HG03064 (cell line): ENCODE results near the gene SLC37A2.
"Not testable (repeated sequence)": the region's sequence is repeated elsewhere in the genome, so short reads cannot be mapped to it uniquely, and the experiment has no call there.

Experiments used
- ATAC-seq: cut with Tn5 transposase; IDR thresholded peaks from one replicate; pipeline ENCODE4 v1.9.1; 2021; ENCODE audit warnings: low read depth; ENCODE audit not compliant: unreplicated experiment

The SLC37A2 gene

GRCh38 chr11:125082611-125083311 is 19.7 kb downstream of the SLC37A2 start:
- ATAC-seq, result no peak

DNA sequence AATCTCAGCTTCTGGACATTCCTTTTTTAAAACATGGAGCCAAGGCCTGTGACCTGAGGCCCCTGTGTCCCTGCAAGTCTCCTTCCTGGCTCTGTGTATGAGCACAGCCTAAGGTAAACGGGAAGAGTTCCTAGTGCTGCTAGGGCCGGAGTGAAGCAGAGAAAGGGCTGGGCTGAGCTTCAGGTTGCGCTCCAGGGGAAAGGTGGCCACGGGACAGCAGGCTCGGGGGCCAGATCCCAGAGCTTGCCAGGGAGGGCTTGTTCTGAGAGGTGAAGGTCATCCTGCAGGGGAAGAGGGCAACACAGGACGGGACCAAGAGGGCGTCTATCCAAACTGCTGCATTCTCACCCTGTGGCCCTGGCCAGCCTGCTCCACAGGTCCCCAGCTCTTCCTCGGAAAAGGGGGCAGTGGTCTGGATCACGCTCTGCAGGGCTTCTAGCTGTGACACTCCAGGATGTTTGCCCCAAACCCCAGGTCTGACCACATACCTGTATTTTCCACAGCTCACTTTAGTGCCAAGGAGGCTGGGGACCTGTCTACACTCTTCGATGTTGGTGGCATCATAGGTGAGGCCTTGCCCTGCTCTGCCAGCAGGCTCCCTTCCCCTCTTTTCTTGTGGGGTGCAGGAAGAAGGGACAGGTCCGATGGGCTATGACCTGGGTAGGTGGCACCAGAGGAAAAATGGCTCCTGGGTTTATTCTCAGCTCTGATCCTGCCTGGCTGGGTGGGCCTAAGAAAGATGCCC is 20.4 kb downstream of the SLC37A2 start:
- no peak for ATAC-seq

GRCh38 chr11:125084057-125084416 is 20.9 kb downstream of the SLC37A2 start:
- ATAC-seq, result no peak

- no peak for ATAC-seq
Observed at GRCh38 chr11:125084761-125085231, 21.7 kb downstream of the SLC37A2 start.

DNA sequence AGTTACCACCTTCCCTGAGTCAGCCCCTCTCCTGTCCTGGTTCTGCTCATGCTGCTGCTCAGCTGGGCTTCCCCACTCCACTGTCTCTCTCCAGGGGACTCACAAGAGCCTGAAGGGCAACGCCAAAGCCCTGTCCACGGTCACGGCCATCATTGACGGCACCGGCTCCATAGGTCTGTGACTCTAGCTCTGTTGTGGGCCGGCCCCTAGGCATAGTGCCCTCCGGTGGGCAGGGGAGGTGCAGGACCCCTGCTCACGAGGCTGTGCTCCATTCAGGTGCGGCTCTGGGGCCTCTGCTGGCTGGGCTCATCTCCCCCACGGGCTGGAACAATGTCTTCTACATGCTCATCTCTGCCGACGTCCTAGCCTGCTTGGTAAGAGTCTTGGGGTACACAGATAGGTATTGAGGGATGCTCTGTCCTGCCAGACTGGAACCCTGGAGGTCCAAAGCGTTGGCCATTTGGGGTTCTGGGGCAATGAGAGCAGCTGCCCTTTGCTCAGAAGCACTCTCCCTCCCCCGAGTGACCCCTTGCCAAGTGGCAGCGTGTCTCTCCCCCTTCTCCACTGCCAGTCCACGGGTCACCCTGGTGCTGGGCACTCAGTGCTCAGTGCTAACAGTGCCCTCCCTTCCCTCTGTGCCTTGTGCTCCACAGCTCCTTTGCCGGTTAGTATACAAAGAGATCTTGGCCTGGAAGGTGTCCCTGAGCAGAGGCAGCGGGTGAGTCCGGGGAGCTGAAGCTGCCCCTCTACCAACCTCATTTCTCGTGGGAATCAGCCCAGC is 22.4 kb downstream of the SLC37A2 start:
- no peak for ATAC-seq

- ATAC-seq, result no peak
Observed at GRCh38 chr11:125086633-125087296, 23.7 kb downstream of the SLC37A2 start.

GRCh38 chr11:125088123-125088522 is 25.0 kb downstream of the SLC37A2 start:
- ATAC-seq, result no peak

DNA sequence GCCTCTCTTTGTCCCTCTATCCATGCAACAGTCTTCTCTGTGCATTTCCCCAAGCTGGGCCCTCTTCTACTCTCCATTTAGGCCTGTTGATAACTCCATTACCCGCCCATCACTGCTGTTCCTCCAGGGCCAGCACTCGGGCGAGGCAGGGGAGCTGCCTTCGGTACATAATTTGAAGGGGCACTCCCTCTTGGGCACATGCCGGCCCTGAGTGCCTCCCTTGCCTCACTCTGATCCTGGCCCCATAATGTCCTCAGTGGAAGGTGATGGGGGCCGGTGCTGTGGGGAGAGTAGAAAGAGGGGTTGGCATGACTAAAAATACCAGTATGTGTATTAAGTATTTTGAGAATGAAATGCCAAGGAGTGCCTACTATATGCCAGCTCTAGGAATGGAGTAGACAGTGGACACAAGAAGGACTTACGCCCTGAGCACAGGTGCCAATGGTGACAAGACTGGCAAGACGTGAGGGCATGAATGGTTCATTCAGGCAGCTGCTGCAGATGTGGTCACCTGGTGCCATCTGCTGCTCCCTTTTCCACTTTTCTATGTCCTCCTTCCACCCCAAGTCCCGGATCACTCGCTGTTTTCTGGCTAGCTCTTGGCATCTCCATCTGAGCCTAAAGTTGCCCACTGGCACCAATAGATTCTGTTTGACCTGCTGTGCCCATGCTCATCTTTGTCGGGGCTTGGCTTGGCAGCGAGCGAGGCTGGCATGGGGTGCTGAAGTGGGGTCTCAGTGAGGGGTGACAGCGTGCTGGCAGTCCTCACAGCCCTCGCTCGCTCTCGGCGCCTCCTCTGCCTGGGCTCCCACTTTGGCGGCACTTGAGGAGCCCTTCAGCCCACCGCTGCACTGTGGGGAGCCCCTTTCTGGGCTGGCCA is 25.7 kb downstream of the SLC37A2 start:
- ATAC-seq, result no peak

GRCh38 chr11:125089481-125089880 is 26.4 kb downstream of the SLC37A2 start:
- not testable (repeated sequence) for ATAC-seq

DNA sequence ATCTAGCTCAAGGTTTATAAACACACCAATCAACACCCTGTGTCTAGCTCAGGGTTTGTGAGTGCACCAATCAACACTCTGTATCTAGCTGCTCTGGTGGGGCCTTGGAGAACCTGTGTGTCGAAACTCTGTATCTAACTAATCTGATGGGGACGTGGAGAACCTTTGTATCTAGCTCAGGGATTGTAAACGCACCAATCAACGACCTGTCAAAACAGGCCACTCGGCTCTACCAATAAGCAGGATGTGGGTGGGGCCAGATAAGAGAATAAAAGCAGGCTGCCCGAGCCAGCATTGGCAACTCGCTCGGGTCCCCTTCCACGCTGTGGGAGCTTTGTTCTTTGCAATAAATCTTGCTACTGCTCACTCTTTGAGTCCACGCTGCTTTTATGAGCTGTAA is 27.0 kb downstream of the SLC37A2 start:
- ATAC-seq, result not testable (repeated sequence)

- ATAC-seq, result no peak
Observed at GRCh38 chr11:125090816-125091215, 27.7 kb downstream of the SLC37A2 start.

- ATAC-seq, result no peak
Observed at GRCh38 chr11:125091247-125091876, 28.3 kb downstream of the SLC37A2 start.

DNA sequence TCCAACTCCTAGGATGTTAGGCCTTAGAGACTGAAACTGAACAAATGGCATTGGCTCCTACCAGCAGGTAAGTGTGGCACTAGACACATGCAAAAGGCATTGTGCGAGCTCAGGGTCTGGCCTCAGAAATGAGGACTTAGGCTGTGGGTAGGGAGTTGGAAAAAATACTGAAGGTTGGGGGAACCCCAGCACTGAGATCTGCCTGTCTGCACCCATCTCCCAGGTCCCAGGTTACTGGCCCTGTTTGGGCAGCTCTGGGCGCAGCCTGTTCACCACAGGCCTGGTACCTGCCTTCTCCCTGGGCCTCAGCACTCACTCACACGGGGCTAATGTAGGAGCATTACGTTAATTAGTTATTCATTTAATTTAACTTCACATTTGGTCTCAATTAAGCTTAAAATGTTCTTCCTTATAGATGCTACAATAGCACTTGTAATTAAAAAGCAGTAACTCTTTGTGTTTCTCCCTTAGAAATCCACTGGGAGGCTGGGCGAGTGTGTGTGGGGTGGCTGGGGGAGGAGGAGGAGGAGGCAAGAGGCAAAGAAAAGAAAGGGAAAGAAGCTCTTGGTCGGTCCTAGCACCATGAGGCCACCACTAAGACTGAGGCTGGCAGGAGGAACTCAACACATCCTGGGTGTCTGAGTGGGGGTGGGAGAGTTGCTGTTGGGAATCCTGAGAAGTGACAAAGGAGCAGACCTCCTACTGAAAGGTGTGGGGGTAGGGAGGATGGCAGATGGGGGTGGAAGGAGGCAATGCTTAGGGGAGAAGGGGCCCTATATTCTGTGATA is 29.0 kb downstream of the SLC37A2 start:
- ATAC-seq, result no peak

DNA sequence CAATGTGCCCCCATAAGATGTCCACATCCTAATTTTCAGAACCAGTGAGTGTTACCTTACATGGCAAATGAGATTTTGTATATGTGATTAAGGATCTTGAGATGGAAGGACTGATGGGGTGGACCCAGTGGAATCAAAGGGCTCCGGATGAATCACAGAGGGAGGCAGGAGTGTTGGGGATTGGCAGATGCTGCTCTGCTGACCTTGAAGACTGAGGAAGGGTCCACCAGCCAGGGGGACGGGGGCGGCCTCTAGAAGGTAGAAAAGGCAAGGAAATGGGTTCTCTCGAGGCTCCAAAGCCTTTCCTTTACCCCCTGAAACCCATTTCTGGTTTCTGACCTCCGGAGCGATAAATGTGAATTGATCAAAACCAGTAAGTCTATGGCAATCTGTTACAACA is 29.6 kb downstream of the SLC37A2 start:
- no peak for ATAC-seq

DNA sequence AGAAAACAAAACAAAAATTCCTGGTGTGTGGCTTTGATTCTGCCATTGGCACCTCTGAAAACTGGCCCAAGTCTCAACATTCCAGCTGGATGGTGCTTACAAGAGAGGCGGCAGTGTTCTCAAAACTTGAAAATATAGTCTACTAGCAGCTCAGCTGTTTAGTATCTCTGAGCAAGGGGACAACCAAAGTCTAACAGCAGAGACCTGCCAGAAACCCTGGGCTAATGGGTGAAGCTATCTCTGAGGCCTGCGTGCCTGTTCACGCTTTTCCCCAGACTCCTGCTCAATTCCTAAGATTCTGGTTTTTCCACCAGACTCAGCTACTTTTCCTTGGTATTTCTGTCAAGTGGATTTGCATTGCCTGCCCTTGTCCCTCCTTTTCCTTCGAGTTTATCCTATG is 30.4 kb downstream of the SLC37A2 start:
- no peak for ATAC-seq

DNA sequence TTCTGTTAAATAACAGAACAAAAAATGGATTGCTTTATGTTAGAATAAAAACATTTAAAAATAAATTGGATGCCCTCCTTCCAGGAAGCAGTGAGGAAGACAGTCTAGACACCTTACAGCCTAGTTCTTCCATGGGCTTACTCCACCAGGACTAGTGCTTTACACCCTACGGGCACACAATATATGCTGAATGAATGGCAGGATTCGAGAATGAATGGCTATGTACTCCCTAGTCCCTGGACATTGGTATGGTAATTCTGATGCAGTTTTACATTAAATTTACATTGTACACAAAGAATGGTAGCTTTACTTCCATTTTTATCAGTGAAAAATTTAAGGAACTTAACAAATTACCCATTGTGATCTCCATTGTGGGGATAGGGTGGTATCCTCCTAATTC is 31.6 kb downstream of the SLC37A2 start:
- no peak for ATAC-seq

DNA sequence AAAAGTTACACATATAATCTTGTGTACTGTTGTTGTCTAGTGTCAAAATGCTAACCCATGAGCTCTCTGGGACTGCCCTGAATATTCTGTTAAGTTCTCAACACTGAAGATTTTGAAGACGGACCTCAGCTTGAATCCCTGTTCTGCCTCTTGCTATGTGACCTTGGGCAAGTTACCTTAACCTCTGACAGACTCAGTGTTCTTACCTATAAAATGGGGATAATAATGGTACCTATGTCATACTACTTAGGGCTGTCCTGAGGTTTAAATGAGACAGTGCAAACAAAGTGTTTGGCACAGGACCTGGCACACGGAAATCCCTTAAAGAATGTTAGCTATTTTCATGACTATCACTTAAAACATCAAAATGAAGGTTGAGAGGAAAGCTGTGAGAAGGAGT is 37.0 kb downstream of the SLC37A2 start:
- no peak for ATAC-seq

DNA sequence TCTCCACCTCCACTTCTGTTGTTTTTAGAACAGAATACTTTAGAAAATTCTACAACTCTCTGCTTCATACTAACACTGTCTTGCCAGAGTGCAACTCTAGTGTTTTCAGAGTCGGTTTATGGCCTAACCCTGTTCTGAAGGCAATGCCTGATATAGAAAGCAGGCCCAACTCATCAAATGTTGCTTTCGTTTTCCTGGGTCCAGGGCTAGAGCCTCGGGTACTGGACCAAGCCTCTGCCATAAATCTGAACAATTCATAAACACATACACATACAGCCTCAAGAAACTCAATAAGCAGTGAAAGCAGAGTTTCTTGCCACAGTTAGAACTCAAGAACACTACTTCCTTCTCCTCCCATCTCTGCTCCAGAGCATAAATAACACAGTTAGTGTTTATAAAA is 38.5 kb downstream of the SLC37A2 start:
- ATAC-seq, result no peak

DNA sequence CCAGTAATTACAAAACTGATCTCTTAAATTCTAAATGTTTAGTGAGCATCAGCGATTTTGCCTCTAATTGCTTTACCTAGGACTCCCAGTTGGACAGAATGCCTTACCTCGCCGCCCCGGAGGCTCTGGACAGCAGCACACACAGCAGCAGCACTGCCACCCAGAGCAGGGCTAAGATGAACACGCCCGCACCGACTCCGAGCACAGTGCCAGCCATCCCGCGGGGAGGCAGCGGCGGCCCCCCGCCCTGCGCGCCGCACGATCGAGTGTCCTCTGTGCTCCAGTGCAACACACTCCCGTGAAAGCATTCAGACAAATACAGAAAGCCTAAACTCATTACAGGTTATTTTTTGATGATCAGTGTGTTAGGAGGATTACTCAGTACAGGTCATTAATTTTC is 38.9 kb downstream of the SLC37A2 start:
- ATAC-seq, result no peak
